IMR-90 (cell line): Measurements from ENCODE around the gene ERC2. TPM values are rescaled to one million over a fixed set of nuclear protein-coding genes. Genes with fewer than 3 reads are reported as not detected.

Experiments used
- ATAC-seq: fragments of 200-7000 bp; cut with Tn5 transposase; 2 replicates; pipeline ENCODE4 v1.9.1; 2020; ENCODE audit warnings: low read depth, mild to moderate bottlenecking, moderate library complexity
- BruUV-seq: library from RNA; stranded (reverse); fragments of 400-500 nt; replicated peaks from 2 replicates; lab custom pipeline; 2021; lab: Mats Ljungman, UMichigan
- CTCF ChIA-PET: fragments of 300-600 bp; formaldehyde crosslinking; extraction: SDS; loops from one replicate; lab custom pipeline; 2021; ENCODE audit warnings: antibody characterized with exemption; lab: Yijun Ruan, JAX
- POLR2A ChIA-PET: fragments of 300-600 bp; sonication (Branson Sonifier 250); formaldehyde crosslinking; loops from one replicate; lab custom pipeline; 2022; ENCODE audit warnings: antibody characterized with exemption; ENCODE audit not compliant: unreplicated experiment; lab: Charles Lee
- DNase-seq: peaks from one replicate; pipeline ENCODE4 v3.0.0; 2013
- H2AFZ ChIP-seq: replicated peaks from 2 replicates; pipeline ENCODE3; 2013; ENCODE audit warnings: low read length, mild to moderate bottlenecking; ENCODE audit not compliant: poor library complexity
- H2AK5ac ChIP-seq: 2 replicates; pipeline ENCODE4 v1.6.1; 2013; ENCODE audit warnings: low read depth, low read length, inconsistent platforms
- H2AK9ac ChIP-seq: replicated peaks from 2 replicates; pipeline ENCODE3; 2013; ENCODE audit warnings: mild to moderate bottlenecking, low read depth, low read length, moderate library complexity; ENCODE audit not compliant: poor library complexity
- H2BK120ac ChIP-seq: 2 replicates; pipeline ENCODE4 v1.6.1; 2013; ENCODE audit warnings: low read depth, low read length, inconsistent platforms
- H2BK15ac ChIP-seq: 3 replicates; pipeline ENCODE4 v1.6.1; 2013; ENCODE audit warnings: low read depth, low read length, inconsistent platforms
- H2BK20ac ChIP-seq: 2 replicates; pipeline ENCODE4 v1.6.1; 2013; ENCODE audit warnings: low read depth, mild to moderate bottlenecking, inconsistent platforms, low read length, moderate library complexity
- H2BK5ac ChIP-seq: 2 replicates; pipeline ENCODE4 v1.6.1; 2013; ENCODE audit warnings: mild to moderate bottlenecking, low read depth, low read length, inconsistent platforms; ENCODE audit not compliant: poor library complexity, severe bottlenecking
- H3K14ac ChIP-seq: replicated peaks from 2 replicates; pipeline ENCODE4 v1.6.1; 2013; ENCODE audit warnings: low read depth, low read length, inconsistent platforms
- H3K18ac ChIP-seq: 2 replicates; pipeline ENCODE4 v1.6.1; 2013; ENCODE audit warnings: low read depth, low read length, control low read depth
- H3K23ac ChIP-seq: 2 replicates; pipeline ENCODE4 v1.6.1; 2013; ENCODE audit warnings: low read depth, low read length, inconsistent platforms
- H3K27ac ChIP-seq: 2 replicates; pipeline ENCODE4 v1.5.1; 2013; ENCODE audit warnings: mild to moderate bottlenecking, control low read depth, low read length; ENCODE audit not compliant: insufficient read depth
- H3K27me3 ChIP-seq: 2 replicates; pipeline ENCODE4 v1.6.1; 2013; ENCODE audit warnings: low read length; ENCODE audit not compliant: control insufficient read depth, insufficient read depth
- H3K36me3 ChIP-seq: 2 replicates; pipeline ENCODE4 v1.6.1; 2013; ENCODE audit warnings: low read length, mixed read lengths; ENCODE audit not compliant: control insufficient read depth, insufficient read depth
- H3K4ac ChIP-seq: 2 replicates; pipeline ENCODE4 v1.6.1; 2013; ENCODE audit warnings: low read depth, low read length, inconsistent platforms
- H3K4me1 ChIP-seq: 2 replicates; pipeline ENCODE4 v1.6.1; 2013; ENCODE audit warnings: low read length, mixed read lengths; ENCODE audit not compliant: control insufficient read depth, insufficient read depth
- H3K4me2 ChIP-seq: 2 replicates; pipeline ENCODE4 v1.6.1; 2013; ENCODE audit warnings: low read depth, mild to moderate bottlenecking, control low read depth, low read length, moderate library complexity
- H3K4me3 ChIP-seq: 2 replicates; pipeline ENCODE4 v1.5.1; 2013; ENCODE audit warnings: low read depth, mild to moderate bottlenecking, control low read depth, low read length, moderate library complexity; ENCODE audit not compliant: insufficient read depth
- H3K56ac ChIP-seq: 2 replicates; pipeline ENCODE4 v1.6.1; 2013; ENCODE audit warnings: low read length, inconsistent platforms; ENCODE audit not compliant: insufficient read depth; ENCODE audit errors: extremely low read depth
- H3K79me1 ChIP-seq, 2 experiments: 2 replicates each; pipeline ENCODE4 v1.6.1; 2013; ENCODE audit warnings: low read length in 2 of 2, inconsistent platforms in 1 of 2, low read depth in 1 of 2
- H3K9ac ChIP-seq: 2 replicates; pipeline ENCODE4 v1.6.1; 2013; ENCODE audit warnings: low read depth, low read length, control low read depth
- H3K9me1 ChIP-seq: 2 replicates; pipeline ENCODE4 v1.6.1; 2013; ENCODE audit warnings: low read length, inconsistent platforms; ENCODE audit not compliant: insufficient read depth
- H3K9me3 ChIP-seq: 2 replicates; pipeline ENCODE4 v1.6.1; 2013; ENCODE audit warnings: low read length; ENCODE audit not compliant: control insufficient read depth, insufficient read depth
- H4K20me1 ChIP-seq: 2 replicates; pipeline ENCODE4 v1.6.1; 2013; ENCODE audit warnings: low read length, inconsistent platforms; ENCODE audit not compliant: insufficient read depth
- H4K5ac ChIP-seq: 2 replicates; pipeline ENCODE4 v1.6.1; 2013; ENCODE audit warnings: mild to moderate bottlenecking, low read depth, low read length, control low read depth
- H4K8ac ChIP-seq, 2 experiments: 2 replicates each; pipeline ENCODE4 v1.6.1; 2013; ENCODE audit warnings: low read depth in 2 of 2, low read length in 2 of 2, control low read depth in 1 of 2, inconsistent platforms in 1 of 2
- H4K91ac ChIP-seq: 2 replicates; pipeline ENCODE4 v1.6.1; 2013; ENCODE audit warnings: low read depth, low read length, inconsistent platforms; ENCODE audit not compliant: insufficient read depth
- BHLHE40 ChIP-seq: fragments of 150-350 bp; IDR thresholded peaks from 2 replicates; pipeline ENCODE4 v1.6.1; 2016; ENCODE audit warnings: mild to moderate bottlenecking, low read depth, low read length
- CEBPB ChIP-seq: IDR thresholded peaks from 2 replicates; pipeline ENCODE4 v1.6.1; 2012; ENCODE audit warnings: low read depth, low read length, improper control_type of control experiment
- CHD1 ChIP-seq: IDR thresholded peaks from 2 replicates; pipeline ENCODE4 v1.6.1; 2012; ENCODE audit warnings: low read depth, low read length, improper control_type of control experiment
- MXI1 ChIP-seq: IDR thresholded peaks from 2 replicates; pipeline ENCODE4 v1.6.1; 2012; ENCODE audit warnings: low read depth, mild to moderate bottlenecking, low read length, moderate library complexity, borderline replicate concordance
- NFE2L2 ChIP-seq: fragments of 150-350 bp; IDR thresholded peaks from 2 replicates; pipeline ENCODE4 v1.6.1; 2016; ENCODE audit warnings: low read depth, mild to moderate bottlenecking, low read length
- RFX5 ChIP-seq: IDR thresholded peaks from 2 replicates; pipeline ENCODE4 v1.8.0; 2012; ENCODE audit warnings: low read depth, mild to moderate bottlenecking, low read length, moderate library complexity
- WGBS, 2 experiments: methylation state at CpG; one replicate each; pipeline versions ENCODE4 v1.1.5 to v1.1.7; 2013; ENCODE audit warnings: missing lambda C conversion rate in 2 of 2; ENCODE audit not compliant: insufficient read length in 1 of 2; ENCODE audit errors: extremely low coverage in 2 of 2; 5-methylcytosine and 5-hydroxymethylcytosine counted together
- dilution Hi-C: fragments of 300-500 bp; cut with HindIII; formaldehyde crosslinking; loops from one replicate; pipeline ENCODE4 v1.14.3; 2018; ENCODE audit warnings: low sequenced_read_pairs; ENCODE audit not compliant: unreplicated experiment
- in situ Hi-C: fragments of 300-500 bp; cut with MboI; formaldehyde crosslinking; loops from 3 replicates; pipeline ENCODE4 v1.14.3; 2019; ENCODE audit warnings: low sequenced_read_pairs, inconsistent platforms, mixed read lengths
- intact Hi-C: fragments of 100-400 bp; cut with micrococcal nuclease; formaldehyde crosslinking; loops from 2 replicates; pipeline ENCODE4 v1.10.0; 2022
- polyA plus RNA-seq, 3 experiments: library from polyadenylated mRNA; depleted of rRNA; stranded (reverse); fragments of >200 nt; gene quantifications; 2 replicates each; pipeline ENCODE4 v1.2.3, GENCODE V29; 2012; ENCODE audit warnings: low replicate concordance in 1 of 3
- total RNA-seq: library from RNA; depleted of rRNA; stranded (reverse); fragments of >200 nt; gene quantifications from 2 replicates; pipeline ENCODE4 v1.2.3, GENCODE V29; 2012
- TF ChIP-seq, protein P1 (sequence below): fragments of 150-350 bp; IDR thresholded peaks from 2 replicates; pipeline ENCODE4 v1.6.1; 2016; ENCODE audit warnings: low read depth, mild to moderate bottlenecking, low read length, moderate library complexity, borderline replicate concordance

Gene ERC2
- total and polyA plus RNA-seq, 2 of the 4 experiments (the other 2 are of a cell fraction) = 0.17 to 0.18 TPM

DNA sequence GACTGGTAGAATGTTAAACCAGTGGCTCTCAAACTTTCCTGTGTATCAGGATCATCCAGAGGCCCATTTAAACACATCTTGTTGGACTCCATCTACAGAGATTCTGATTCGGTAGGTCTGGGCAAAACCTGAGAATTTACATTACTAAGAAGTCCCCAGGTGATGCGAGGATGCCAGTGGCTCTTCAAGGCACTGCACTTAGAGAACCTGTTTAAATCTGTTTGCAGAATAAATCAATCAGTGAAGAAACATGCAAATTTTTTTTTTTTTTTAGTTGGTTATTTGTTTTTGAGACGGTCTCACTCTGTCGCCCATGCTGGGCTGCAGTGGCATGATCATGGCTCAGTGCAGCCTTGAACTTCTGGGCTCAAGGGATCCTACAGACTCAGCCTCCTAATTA, 863.4 kb downstream of the ERC2 start:
- no CpG with 5 or more reads among the region's 4 CpGs for WGBS, 2 experiments
- Histone ChIP-seq H2BK120ac (no peak overlapping the region), H2BK15ac (no peak overlapping the region), H3K36me3 (no peaks in the 10 kb centered on the region), H4K5ac (no peak overlapping the region), H4K20me1 (no peaks in the 10 kb centered on the region), H3K23ac (no peak overlapping the region), H4K8ac (no peak overlapping the region), H3K9me3 (no peaks in the 10 kb centered on the region), H3K56ac (no peak overlapping the region), H3K27ac (no peak overlapping the region), H2AK9ac (no peak overlapping the region), H3K9ac (no peak overlapping the region), H3K9me1 (no peaks in the 10 kb centered on the region), H3K14ac (no peak overlapping the region), H3K4me2 (no peak overlapping the region), H3K4ac (no peak overlapping the region), H3K4me3 (no peak overlapping the region), H3K79me1 (no peaks in the 10 kb centered on the region), H2AK5ac (no peak overlapping the region), H3K18ac (no peak overlapping the region), H2BK5ac (no peak overlapping the region), H3K27me3 (peaks cover 3% of the 10 kb centered on the region), H4K91ac (no peak overlapping the region), H2BK20ac (no peak overlapping the region), H3K4me1 (no peaks in the 10 kb centered on the region), H2AFZ (no peak overlapping the region)
- no peak for TF ChIP-seq NFE2L2
- no peak for TF ChIP-seq MXI1
- TF ChIP-seq BHLHE40 = no peak
- TF ChIP-seq CHD1 = no peak
- no peak for TF ChIP-seq CEBPB
- no peak for TF ChIP-seq RFX5
- TF ChIP-seq, protein P1, sequence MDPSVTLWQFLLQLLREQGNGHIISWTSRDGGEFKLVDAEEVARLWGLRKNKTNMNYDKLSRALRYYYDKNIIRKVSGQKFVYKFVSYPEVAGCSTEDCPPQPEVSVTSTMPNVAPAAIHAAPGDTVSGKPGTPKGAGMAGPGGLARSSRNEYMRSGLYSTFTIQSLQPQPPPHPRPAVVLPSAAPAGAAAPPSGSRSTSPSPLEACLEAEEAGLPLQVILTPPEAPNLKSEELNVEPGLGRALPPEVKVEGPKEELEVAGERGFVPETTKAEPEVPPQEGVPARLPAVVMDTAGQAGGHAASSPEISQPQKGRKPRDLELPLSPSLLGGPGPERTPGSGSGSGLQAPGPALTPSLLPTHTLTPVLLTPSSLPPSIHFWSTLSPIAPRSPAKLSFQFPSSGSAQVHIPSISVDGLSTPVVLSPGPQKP = no peak
- no TSS peak for BruUV-seq
- intact Hi-C loops (no loop called here), dilution Hi-C loops (no loop called here), in situ Hi-C loops (no loop called here)
- ChIA-PET POLR2A (no interaction called here), CTCF (no interaction called here)
- no peak for DNase-seq
- no peak for ATAC-seq
